ENCODE data around the gene MAP7.
A peak's percentile ranks its signal among the peaks of the same experiment; 100 is the strongest.
"Not testable (repeated sequence)": the region's sequence is repeated elsewhere in the genome, so short reads cannot be mapped to it uniquely, and the experiment has no call there.

Gene MAP7

DNA sequence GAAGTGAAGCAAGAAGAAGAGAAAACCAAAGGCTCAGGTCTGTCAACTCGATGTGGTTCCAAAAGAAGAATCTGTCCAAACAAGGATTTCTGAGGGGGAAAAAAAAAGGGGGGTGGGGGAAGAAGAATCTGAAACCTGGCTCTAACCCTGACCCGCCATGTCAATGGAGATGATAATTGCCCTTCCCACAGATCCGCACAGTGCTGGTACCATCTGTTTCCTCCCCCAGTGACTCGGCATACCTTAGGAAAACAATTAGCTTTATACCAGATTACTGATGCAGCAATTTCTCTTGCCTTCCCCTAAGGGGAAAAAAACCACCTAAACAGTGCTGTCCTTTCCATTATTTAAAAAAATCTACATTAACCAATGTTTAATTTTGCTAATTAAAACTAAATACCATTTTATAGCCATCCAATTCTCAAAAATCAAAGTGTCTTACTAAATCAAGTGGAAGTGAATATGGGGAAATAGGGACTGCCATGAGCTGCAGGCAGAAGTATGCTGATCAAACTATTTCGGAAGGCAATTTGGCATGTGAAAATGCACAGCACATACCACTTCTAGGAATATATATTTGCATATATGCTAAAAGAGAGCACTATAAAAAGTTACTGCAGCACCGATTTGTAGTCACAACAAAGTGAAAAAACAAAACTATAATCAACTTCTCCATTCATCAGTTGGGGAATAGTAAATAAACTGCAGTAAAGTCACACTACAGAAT lies 46.8 kb downstream of the MAP7 start:
- DNase-seq (ENCODE audit: low spot score), result no peak

DNA sequence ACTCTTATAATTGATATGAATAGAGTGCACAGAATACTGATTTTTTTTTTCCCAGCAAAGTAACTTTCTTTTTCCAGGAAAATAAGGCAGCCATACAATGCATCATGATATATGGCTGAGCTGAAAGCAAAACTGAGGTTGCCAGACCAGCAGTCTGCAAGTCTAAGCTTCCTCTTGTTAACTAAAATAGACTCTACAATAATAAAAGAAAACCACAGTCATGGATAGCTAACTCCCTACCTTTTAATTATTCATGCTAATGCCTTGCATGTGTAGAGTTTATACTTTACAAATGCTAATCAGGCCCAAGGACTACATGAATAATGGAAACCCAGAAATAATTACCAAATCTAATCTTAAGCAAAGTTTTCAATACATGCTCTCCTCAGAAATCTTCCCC lies 47.4 kb downstream of the MAP7 start:
- DNase-seq (ENCODE audit: low spot score), result no peak

DNA sequence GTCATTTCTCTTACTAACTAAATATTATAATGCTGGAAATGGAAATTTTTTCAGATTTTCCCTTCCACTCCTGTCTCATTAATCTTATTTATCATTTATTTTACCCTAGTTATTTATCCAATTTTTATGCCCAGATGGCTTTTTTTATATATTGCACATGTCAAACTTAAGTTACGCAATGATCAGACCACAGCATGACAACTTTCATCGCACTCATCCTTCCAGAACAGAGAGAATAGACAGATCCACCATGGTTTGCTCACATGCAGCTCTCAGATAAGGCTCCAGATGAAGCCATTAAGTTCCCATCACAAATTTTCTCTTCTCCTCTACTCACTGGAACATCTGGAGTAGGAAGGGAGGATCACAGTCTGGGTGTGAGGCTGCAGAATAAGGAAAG lies 48.7 kb downstream of the MAP7 start:
- peak; percentile 8 for DNase-seq (ENCODE audit: low spot score)

DNA sequence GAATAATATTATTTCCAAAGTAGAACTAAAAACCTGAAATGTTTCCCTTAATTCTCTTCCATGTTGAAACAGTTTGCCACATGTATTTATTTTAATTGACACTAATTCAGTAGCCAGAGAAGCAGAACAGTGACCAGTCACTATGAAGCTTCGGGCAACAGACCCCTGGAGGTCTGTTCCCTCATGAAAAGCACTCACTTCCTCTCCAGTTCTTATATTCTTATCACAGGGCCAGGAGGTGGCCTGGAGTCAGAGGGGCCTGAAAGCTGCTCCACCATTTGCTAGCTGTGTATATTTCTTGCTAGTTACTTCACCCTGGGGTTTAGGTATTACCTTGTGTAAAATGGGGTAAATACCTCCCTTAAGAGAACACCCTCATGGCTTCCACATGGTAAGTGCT lies 49.1 kb downstream of the MAP7 start:
- no peak for DNase-seq (ENCODE audit: low spot score)

DNA sequence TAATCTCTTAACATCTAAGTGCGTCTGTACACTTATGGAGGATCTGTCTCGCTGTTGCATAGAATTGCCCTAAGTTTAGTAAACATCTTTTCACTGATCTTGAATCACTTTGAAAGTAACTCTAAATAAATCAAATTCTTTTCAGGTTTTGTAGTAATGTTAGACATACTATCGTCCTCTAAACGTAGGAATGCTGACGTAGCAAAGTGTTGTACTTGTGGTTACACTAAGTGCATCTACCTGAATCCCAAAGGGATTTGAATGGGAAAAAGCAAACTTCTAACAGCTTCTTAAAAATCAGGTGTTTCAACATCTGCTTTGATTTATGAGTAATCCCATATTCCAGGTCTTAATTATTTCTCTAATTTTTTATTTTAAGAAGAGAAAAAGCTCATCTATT lies 49.8 kb downstream of the MAP7 start:
- DNase-seq (ENCODE audit: low spot score), result no peak

DNA sequence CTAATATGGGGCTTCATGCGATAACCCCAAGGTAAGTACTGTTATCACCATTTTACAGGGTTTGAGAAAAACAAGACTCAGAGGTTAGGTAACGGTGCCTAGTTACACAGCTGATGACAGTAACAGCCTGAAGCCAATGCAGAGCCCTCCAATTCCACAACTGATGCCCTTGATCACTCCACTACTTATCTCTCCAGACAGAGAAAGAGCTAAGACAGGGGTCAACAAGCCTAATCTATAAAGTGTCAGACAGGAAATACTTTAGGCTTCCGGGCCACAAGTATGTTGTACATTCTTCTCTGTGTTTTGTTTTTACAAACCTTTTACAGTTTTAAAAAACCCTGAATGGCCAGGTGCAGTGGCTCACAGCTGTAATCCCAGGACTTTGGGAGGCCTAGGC lies 50.9 kb downstream of the MAP7 start:
- no peak for DNase-seq (ENCODE audit: low spot score)

DNA sequence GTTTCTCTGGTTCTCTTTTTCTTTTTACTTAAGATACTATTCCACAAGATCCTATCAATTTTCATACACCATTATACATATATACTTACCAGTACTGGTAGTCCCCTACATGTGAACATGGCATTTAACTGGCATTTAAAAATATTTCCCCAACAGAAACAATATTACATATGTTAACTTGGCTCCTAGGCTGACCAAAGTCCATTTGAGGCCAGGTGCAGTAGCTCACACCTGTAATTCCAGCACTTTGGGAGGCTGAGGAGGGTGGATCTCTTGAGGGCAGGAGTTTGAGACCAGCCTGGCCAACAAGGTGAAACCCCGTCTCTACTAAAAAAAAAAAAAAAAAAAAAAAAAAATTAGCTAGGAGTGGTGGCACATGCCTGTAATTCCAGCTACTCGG lies 53.8 kb downstream of the MAP7 start:
- DNase-seq (ENCODE audit: low spot score), result not testable (repeated sequence)

DNA sequence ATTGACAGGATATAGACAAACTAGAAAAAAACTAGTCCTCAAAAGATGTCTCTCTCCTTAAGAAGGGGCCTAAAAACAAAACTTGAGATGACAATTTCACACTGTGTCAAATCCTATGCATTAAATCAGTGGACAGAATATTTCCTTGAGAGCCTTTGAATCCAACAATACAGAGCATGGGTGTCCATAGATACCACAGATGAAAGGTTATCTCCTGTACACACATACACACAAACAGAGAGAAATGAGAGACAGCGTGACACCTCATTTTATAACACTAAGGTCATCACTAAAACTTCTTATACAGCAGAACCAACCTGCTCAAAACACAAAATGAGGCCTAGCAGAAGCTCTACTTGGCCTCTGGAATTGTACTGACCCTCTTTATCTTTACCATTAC lies 55.5 kb downstream of the MAP7 start:
- no peak for DNase-seq (ENCODE audit: low spot score)

DNA sequence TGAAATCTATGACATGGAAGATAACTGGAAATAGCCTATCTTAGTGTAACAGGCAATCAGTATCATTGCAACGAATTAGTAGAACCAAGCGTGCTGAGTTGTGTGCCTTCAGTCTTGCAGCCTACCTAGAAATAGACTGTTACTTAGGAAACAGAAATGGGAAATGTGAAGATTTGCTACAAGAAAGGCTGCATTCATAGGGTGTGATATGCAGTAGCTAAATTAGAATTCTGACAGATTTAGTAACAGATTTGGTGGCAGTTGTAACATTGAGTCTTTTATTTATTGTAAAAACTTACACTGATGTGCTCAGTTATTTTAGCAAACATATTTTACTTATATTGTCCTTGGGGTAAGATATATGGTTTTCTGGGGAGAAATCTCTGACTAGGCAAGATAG lies 56.2 kb downstream of the MAP7 start:
- DNase-seq (ENCODE audit: low spot score), result no peak

DNA sequence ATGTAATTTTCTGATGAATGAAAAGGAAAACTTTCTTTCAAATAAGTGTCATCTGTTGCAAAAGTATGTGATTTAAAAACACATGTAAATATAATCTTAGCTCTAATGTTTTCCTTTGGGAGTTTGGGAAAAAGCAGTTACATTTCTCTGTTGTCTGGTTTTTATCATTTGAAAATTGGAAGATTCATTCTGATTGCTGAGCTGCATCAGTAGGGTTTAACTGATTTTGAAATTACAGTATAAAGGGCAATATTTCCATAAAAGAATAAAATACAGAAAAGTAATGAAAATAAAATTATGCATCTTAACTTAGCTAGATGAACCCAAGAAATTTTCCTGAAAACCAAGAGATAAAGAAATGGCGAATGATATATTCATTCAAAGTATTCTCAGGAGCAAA lies 57.8 kb downstream of the MAP7 start:
- DNase-seq (ENCODE audit: low spot score), result no peak

DNA sequence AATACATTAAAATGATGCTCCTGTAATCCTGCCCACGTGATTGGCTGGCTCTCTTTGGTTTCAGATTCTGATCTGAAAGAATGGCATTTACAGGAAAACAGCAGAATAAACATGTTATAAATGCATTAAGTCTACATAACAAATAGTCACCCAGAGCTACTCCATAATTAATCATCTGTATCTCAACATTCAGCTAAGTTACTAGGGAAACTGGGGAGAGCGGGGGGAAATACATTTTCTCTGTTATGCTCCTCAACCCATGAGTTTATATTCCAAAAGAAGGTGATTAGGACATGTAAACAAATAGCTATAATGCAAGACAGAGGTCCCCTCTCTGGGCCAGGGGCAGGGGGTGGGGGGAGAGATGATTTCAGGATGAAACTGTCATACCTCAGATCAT lies 58.5 kb downstream of the MAP7 start:
- DNase-seq (ENCODE audit: low spot score), result no peak

DNA sequence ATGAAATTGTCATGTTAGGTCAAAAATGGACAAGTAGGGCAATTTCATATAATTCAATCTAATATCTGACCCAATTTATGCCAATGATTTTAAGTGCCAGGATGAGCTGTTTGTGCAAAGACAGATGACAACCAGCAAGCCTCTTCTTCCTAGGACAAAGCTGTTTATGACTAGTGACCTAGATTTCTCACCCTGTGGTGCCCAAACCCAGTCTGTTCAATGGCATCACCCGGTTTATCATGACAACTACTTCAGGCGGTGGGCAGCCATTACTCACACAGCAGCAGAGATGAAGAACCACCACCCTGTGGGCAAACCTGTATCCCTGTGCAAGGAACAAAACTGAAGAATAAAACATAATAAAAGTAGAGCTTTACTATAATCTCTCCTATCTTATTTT lies 59.0 kb downstream of the MAP7 start:
- DNase-seq (ENCODE audit: low spot score), result no peak

DNA sequence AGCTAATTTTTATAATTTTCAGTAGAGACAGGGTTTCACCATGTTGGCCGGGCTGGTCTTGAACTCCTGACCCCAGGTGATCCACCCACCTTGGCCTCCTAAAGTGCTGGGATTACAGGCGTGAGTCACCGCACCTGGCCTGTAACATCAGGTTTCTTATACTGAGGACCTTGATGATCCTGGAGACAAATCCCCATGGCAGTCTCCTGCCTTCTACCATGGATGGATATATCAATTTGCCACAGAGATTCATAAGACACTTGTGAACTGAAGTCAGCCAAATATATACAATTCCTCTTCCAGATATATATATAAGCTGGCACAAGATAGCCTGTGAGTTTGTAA lies 60.6 kb downstream of the MAP7 start:
- DNase-seq (ENCODE audit: low spot score), result not testable (repeated sequence)

DNA sequence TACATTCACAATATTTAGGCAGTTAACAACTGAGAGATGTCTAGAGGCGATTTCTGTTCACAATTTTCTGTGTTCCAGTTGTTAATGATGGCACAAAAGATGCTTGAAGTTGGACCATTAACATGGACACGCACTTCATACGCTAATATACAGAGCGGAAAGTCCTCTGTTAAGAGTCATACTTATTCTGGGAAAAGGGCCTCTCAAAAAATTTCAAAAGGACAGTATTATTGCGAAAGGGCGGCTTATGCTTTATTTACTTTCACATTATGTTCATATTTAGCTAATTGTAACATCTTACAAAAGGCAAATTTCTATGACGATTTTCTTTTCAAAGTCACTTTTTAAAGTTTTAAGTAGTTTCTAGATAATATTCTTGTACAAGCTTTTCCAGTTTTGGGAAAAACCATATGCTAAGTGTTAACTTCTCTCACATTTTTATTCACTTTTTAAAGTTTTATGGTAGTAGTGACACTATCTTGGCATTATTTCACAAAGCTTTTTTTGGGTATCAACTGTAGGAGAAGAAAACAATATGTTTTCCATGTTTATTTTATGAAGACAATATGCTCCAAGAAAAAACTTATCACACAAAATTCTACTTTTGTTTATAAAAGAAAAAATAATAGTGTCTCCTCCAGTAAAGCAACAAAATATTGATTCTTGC lies 62.3 kb downstream of the MAP7 start:
- peak; percentile 37 for DNase-seq (ENCODE audit: low spot score)

DNA sequence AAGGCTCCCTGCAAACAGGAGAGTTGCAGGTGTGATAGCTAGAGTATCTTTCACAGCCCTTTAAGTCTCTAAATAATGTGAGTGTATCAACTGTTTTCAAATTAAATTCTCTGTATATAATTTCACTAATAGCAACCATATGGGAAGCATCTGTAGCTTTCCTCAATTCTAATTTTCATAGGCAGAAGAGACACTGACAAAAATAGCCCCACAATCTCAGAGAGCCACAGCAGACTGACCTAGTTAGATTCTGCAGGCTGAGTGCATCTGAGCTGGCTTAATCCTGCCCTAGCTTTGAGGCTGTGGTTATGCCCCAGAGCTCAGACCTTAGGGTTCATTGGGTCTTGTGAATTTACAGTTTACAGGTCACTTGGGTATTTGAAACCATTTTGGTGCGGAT lies 63.9 kb downstream of the MAP7 start:
- DNase-seq (ENCODE audit: low spot score), result no peak

DNA sequence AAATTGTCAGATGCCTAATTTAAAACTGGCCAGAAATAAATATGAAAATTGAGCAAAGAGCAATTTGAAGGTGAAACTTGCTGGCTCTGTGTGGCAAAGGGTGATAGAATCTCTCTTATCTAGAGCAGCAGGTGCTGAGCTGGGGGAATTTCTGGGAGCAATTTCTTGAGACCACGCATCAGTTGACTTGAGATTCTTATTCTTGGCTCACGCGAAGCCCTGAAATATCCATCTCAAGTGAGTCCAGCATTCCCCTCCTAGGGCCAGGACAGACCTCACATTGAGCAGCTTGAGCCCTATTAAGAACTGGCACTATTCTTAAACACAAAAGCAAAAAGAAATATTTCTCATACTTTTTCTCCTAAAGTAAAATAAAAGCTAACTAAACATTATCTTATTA lies 66.3 kb downstream of the MAP7 start:
- DNase-seq (ENCODE audit: low spot score), result no peak

DNA sequence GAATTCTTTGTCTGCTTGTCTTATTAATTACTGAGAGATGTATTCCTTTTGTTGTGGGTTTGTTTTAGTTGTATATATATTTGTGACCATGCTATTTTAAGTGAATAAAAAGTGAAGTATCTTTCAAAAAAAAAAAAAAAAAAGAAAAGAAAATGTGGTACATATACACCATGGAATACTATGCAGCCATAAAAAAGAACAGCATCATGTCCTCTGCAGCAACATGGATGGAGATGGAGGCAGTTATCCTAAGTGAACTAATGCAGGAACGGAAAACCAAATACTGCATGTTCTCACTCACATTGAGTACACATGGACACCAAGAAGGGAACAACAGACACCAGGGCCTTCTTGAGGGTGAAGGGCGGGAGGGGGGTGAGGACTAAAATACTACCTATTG lies 67.2 kb downstream of the MAP7 start:
- not testable (repeated sequence) for DNase-seq (ENCODE audit: low spot score)

DNA sequence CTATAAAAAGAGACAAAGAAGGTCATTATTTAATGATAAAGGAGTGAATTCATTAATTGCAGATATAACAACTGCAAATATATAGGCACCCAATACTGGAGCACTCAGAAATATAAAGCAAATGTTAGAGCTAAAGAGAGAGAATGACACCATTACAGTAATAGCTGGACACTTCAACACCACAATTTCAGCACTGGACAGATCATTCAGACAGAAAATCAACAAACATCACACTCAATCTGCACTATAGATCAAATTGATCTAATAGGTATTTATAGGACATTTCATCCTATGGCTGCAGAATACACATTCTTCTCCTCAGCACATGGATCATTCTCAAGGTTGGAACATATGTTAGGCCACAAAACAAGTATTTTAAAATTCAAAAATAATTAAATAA lies 72.7 kb downstream of the MAP7 start:
- DNase-seq (ENCODE audit: low spot score), result no peak

DNA sequence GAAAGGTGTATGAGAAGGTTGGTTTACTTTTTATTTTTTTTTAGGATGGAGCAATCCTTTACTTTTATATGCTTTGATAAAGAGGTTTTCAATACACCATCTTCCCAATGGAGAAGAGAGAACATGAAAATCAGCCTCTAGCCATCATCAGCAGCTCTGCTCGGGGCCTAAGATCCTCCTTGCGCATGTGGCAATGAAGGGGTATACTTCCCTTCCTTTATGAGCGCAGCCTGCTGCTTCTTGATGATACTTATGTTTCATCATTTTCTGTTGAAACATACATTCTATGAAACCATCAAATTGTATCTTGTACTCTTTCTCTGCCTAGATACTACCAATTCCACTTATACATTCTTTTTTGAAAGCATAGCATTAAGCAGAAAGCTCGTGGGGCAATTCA lies 74.5 kb downstream of the MAP7 start:
- DNase-seq (ENCODE audit: low spot score), result no peak

DNA sequence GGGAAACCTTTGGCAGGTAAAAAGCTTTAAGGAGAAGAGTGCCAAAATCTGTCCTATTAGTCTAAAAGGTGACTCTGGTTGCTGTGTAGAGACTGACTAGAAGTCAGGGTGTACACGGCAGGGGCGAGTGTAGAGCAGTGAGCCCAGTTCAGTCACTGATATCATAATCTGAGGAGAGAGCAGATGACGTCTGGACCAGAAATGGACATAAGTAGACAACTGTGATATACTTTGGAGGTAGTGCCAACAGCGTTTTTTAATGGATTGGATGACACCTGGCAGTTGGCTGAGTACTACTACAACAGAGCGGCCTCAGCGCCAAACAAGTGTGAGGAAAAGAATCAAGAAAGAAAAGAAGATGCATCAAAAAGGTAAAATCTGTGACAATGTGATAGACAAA lies 76.0 kb downstream of the MAP7 start:
- DNase-seq (ENCODE audit: low spot score), result no peak

DNA sequence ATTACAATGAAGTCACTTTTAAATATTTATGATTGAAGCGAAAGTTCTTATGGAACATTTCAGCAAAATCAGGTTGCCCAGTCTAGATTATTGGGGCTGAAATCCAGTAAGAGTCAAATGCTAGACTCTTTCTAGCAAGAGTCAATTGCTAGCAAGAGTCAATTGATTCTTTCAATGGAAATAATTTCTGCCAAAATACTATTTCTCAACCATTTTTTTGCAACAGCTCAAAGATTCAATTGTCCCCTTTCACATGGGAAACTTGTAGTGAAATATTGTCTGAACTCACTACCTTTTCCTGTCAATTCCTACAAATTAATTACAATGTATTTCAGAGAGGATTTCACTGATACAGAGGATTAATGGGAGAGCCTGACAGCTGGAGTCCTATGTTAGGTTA lies 78.3 kb downstream of the MAP7 start:
- DNase-seq (ENCODE audit: low spot score), result no peak

DNA sequence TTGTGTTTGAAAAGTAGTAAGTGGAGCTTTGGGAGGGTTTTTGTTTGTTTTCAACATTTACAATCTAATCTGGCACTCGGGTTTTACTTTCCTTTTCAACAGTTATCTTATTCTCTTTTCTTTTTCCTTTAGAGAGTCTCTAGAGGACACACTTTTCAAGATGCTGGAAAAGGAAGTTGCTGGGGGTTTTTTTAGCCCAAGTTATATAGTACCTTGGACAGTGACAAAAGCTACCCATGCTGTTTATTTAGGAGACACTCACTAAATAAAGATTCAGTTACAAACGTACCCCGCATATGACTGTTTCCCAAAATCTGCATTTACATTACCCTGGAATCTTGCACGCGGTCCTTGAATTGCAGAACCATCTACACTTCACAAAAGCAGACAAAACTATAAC lies 78.8 kb downstream of the MAP7 start:
- DNase-seq (ENCODE audit: low spot score), result no peak

DNA sequence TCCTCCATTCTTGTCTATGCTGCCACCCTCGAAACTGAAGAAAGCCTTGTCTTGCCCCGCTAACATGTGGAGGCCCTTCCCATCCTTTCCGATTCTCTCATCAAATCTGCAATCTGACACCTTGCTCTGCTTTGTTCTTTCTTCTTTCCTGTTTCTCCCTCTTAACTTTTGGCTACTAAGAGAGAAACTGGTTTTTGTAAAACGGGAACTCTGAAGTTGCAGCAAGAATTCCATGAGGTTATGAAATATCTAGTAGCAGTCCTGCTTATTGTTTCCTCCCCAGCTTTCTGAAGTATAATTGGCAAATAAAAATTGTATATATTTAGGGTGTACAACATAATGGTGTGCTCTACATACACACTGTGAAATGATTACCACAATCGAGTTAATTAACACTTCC lies 80.2 kb downstream of the MAP7 start:
- no peak for DNase-seq (ENCODE audit: low spot score)

DNA sequence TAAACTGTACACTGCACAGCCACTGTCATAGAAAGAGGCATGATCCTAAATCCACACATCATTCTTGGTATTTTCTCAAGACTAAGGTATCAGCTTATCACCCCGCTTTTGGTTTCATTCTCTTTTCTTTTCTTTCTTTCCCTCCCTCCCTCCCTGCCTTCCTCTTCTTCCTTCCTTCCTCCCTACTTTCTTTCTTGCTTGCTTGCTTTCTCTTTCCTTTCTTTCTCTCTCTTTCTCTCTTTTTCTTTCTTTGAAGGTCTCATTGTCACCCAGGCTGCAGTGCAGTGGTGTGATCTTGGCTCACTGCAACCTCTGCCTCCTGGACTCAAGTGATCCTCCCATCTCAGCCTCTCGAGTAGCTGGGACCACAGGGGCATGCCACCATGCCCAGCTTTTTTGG lies 81.1 kb downstream of the MAP7 start:
- DNase-seq (ENCODE audit: low spot score), result no peak

All from AG08395 (cell line).